Dermis blood vessel endothelial cell (primary cell): ENCODE results near the gene TGM2. TPM values are rescaled to one million over a fixed set of nuclear protein-coding genes. Genes with fewer than 3 reads are reported as not detected.
A peak's percentile ranks its signal among the peaks of the same experiment; 100 is the strongest.

Experiments used
- DNase-seq: peaks from one replicate; pipeline ENCODE4 v3.0.0; 2010
- total RNA-seq: library from RNA; depleted of rRNA; stranded (reverse); fragments of >200 nt; gene quantifications from 2 replicates; pipeline ENCODE4 v1.2.3, GENCODE V29; 2014

The TGM2 gene
- total RNA-seq, 1 donor from 2014 or later, result 401 TPM

DNA sequence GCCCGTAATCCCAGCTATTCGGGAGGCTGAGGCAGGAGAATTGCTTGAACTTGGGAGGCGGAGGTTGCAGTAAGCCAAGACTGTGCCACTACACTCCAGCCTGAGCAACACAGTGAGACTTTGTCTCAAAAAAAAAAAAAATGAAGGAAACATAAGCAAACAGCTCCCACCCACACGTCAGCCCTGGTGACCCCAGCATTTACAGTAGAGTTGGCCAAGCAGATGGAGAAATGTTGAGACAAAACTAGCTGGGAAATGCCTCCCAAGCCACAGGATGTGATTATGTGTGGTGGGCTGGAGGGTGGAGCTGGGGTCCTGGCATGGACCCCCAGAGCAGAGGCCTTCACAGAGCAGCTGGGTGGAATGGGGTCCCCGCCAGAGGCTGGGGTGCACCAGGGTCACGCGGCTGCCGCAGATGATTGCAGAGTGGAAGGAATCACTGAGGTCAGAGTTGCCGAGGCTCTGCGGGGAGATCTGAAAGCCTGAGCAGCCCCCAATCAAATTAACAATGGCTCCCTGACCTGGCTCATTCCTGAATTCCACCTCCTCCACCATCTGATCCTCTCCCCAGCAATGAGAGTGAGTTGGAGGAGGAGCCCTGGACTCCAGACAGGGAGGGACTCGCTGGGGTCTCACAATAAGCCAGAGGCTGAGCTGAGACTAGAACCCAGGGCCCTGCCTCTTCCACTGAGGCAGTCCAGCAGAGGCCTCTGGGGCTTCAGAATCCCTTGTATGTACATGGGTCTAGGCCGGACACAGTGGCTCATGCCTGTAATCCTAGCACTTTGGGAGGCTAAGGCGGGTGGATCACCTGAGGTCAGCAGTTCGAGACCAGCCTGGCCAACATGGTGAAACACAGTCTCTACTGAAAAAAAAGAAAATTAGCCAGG lies 34.7 kb upstream of the TGM2 start:
- no peak for DNase-seq

- no peak for DNase-seq
These were observed 33.3 kb upstream of the TGM2 start for GRCh38 chr20:38198238-38198861.

DNA sequence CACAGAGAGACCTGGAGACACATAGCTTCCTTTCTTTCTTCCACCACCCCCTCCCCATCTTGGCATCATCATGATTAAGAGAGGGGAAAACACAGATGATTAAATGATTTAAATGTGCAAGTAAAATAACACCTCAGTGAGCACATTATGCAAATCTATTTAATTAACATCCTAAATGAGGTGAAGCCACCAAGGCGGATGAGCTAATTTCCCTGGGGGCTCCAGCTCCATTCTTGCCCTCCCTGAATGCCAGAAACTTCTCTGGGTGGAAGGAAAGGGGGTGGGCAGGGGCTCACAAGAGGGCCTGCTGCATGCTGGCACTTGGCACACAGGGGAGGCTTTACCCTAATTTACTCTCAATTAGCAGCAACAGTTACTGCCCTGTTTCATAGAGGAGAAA lies 32.5 kb upstream of the TGM2 start:
- no peak for DNase-seq

- DNase-seq, result no peak
These were observed 32.1 kb upstream of the TGM2 start for GRCh38 chr20:38197217-38197616.

- no peak for DNase-seq
These were observed 31.5 kb upstream of the TGM2 start for GRCh38 chr20:38196592-38196991.

DNA sequence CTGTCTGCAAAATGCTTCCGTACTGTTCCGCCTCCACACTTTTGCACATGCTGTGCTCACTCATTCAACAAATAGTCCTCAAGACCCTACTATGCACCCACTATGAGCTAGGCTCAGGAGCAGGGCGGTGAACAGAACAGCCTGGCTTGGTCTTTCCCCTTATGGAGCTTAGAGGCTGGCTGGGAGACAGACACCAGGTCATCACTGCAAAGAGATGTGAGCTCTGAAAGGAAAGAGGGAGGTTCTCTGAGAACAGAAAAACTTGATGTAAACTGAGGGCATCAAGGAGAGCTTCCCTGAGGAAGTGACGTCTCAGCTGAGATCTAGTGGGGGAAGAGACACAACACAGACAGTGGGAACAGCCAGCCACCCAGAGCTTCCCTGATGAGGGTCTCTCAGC lies 31.0 kb upstream of the TGM2 start:
- DNase-seq, result no peak

DNA sequence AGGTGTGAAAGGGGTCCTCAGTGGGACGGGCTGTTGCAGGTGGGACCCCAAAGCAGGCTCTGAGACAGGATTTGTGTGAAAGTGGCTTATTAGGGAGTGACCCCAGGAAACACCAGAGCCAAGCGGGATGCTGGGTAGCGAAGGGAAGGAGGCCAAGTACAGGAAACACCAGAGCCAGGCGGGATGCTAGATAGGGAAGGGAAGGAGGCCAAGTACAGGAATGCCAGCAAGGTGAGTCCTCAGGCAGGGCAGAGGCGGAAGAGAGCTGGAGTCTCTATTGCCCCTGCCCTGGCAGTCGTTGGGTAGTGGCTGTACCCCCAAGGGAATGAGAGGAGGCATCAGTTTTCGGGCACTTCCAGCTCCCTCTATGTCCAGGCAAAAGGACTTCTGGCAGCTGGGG lies 30.5 kb upstream of the TGM2 start:
- DNase-seq, result peak; percentile 27

DNA sequence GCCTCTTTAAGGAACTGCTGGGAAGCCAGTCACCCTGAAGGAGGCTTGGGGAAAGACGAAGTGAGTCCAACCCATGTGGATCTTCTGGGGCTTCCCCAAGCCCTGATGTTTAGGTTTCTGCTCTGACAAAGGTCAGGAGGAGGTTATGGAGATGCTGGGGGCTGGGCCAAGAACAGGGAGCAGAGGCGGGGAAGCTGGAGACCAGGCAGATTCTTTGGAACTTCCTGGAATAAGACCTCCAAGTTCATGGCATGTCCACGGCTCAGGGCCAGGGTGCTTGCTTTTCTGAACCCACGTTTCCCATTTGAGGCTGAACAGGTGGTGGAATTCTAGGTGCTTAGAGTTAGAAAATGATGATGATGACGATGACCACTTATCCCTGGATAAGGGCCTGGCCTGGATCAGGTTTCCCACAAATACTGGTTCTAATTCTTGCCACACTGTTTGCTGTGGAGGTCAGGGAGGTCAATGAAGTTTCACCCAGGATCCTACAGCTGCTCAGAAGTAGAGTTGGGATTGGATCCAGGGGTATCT lies 30.0 kb upstream of the TGM2 start:
- no peak for DNase-seq

DNA sequence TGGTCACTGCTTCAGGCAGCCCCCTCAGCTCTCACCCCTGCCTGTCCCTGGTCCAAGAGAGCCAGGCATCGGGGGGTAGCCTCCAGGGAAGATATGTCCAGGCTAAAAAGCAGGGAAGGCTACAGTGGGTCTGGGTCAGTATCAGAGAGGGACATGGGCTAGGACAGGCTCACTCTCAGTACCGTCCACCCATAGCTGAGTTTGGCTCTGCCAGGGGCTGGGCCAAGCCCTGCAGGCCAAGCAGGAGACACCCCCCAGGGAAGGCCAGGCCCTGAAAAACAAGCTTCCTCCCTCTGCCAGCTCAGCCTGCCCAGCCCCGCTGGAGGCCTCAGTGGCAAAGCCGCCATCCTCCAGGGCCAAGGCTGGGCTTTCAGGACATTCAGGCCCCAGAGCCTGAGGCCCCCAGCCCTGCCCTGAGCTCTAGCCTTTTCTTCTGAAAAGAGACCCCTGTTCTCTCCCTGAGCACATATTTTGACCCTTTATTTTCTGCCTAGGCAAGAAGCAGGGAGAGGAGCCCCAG lies 28.6 kb upstream of the TGM2 start:
- DNase-seq, result no peak

DNA sequence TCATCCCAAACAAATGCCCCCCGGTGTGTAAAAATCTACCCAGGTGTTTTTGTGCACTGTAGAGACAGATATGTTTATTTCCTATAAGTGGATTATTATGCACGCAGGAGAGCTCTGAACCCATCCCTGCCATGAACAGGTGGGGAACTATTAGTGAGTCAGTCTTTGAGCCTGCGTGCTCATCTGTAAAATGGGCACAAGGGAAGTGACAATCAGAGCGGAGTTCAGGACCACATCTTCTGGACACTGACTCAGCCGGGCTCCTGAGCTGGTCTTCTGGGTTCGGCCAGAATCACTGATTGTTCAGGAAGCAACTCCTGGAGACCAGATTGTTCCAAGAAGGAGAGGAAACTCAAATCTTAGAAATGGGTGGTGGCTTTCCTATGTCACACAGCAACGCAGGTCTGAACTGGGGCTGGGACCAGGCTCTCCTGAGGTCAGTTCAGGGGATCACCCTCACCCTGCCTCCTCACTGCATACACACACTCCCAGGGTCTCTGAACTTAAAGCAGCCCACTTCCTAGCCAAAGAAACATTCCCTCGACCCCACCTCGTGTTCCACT lies 27.3 kb upstream of the TGM2 start:
- DNase-seq, result no peak

GRCh38 chr20:38191654-38192053 lies 26.6 kb upstream of the TGM2 start:
- DNase-seq, result no peak

- DNase-seq, result no peak
These were observed 25.9 kb upstream of the TGM2 start for GRCh38 chr20:38190936-38191371.

DNA sequence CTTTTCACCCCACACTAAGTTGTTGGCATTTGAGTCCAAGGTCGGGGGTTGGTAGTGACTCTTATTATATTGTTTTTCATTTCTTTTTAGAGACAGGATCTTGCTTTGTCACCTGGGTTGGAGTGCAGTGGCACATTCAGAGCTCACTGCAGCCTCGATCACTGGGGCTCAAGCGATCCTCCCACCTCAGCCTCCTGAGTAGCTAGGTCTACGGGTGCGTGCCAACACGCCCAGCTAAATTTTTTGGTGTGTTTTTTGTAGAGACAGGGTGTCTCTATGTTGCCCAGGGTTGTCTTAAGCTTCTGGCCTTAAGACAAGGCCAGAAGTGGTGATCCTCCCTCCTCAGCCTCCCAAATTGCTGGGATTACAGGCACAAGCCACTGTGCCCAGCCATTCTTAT lies 25.1 kb upstream of the TGM2 start:
- no peak for DNase-seq

DNA sequence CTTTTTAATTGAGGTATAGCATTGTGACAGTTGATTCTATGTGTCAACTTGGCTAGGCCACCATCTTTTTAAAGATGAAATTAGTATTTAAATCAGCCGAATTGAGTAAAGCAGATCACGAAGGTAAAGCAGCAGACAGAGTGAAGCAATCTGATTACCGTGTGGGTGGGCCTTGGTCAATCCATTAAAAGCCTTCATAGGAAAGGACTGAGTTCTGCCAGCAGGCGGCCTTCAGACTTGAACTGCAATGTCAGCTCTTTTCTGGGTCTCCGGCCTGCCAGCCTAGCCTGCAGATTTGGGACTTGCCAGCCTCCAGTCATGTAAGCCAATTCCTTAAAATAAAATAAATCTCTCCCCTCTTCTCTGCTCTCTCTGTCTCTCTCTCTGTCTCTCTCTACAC lies 22.4 kb upstream of the TGM2 start:
- DNase-seq, result no peak

GRCh38 chr20:38186788-38187221 lies 21.7 kb upstream of the TGM2 start:
- peak; percentile 66 for DNase-seq

- no peak for DNase-seq
These were observed 19.0 kb upstream of the TGM2 start for GRCh38 chr20:38184101-38184500.

- no peak for DNase-seq
These were observed 16.9 kb upstream of the TGM2 start for GRCh38 chr20:38181971-38182370.

GRCh38 chr20:38181207-38181801 lies 16.2 kb upstream of the TGM2 start:
- no peak for DNase-seq

DNA sequence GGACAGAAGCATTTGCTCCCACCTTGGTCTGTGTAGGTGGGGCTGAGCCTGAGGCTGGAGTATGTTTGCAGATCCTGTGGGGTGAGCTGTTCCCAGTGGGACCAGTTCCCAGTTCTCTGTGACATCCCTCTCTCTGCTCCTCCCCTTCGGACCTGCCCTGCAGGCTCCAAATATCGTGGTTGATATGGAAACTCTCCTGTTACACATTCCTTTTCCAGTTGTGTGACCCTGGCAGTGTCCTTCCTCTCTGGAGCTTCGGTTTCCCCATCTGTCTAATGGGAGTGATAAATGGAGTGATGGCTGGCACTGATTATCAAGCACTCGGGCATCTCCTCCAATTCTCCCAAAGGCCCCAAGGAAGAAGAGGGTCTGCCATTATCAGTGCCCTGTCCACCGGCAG lies 15.7 kb upstream of the TGM2 start:
- DNase-seq, result no peak

- DNase-seq, result no peak
These were observed 14.8 kb upstream of the TGM2 start for GRCh38 chr20:38179846-38180245.

- DNase-seq, result no peak
These were observed 13.5 kb upstream of the TGM2 start for GRCh38 chr20:38178581-38178980.

GRCh38 chr20:38178065-38178491 lies 13.0 kb upstream of the TGM2 start:
- no peak for DNase-seq

- DNase-seq, result no peak
These were observed 12.1 kb upstream of the TGM2 start for GRCh38 chr20:38177201-38177600.
